ENCODE data around the gene HK1.

- no peak for TF ChIP-seq POLR2A (IDR thresholded peaks at IDR 0.05)
- TF ChIP-seq CTCF (IDR thresholded peaks at IDR 0.05) = no peak
- TF ChIP-seq EP300 (IDR thresholded peaks at IDR 0.05) = no peak
- no peak for TF ChIP-seq POLR2AphosphoS5 (IDR thresholded peaks at IDR 0.05)
Observed at GRCh38 chr10:69279110-69279509, 814 bp downstream of the HK1 start.

Measured in suprapubic skin (tissue), 4 donors.